H1 (cell line): ENCODE data around the gene PLXNA4. TPM values are rescaled to one million over a fixed set of nuclear protein-coding genes. Genes with fewer than 3 reads are reported as not detected.

Experiments
- CTCF ChIA-PET: fragments of 300-600 bp; sonication (Branson Sonifier 250); formaldehyde crosslinking; loops from one replicate; lab custom pipeline; 2021; ENCODE audit not compliant: partially characterized antibody; lab: Charles Lee
- POLR2A ChIA-PET: fragments of 300-600 bp; sonication (Branson Sonifier 250); formaldehyde crosslinking; loops from one replicate; lab custom pipeline; 2021; ENCODE audit warnings: inconsistent platforms; ENCODE audit not compliant: partially characterized antibody; lab: Charles Lee
- DNase-seq, 2 experiments: peaks; one replicate each; pipeline versions ENCODE4 v3.0.0 to v3.0.0-alpha.2; 2010 to 2022; ENCODE audit warnings: low spot score in 2 of 2, low read depth in 1 of 2, mixed read lengths in 1 of 2
- FAIRE-seq: peaks from 2 replicates; lab custom pipeline; 2011; peaks lifted over from hg19 to GRCh38; lab: Jason Lieb, UNC
- H2AFZ ChIP-seq: 2 replicates; pipeline ENCODE4 v1.8.1; 2012; ENCODE audit warnings: low read length, inconsistent platforms
- H2AK5ac ChIP-seq: 2 replicates; pipeline ENCODE4 v1.6.1; 2013; ENCODE audit warnings: low read depth, low read length
- H2BK120ac ChIP-seq: replicated peaks from 2 replicates; pipeline ENCODE3; 2013; ENCODE audit warnings: low read depth, low read length, inconsistent platforms
- H2BK12ac ChIP-seq: 2 replicates; pipeline ENCODE4 v1.6.1; 2013; ENCODE audit warnings: low read depth, low read length
- H2BK15ac ChIP-seq: 2 replicates; pipeline ENCODE4 v1.6.1; 2013; ENCODE audit warnings: low read length
- H2BK20ac ChIP-seq: 2 replicates; pipeline ENCODE4 v1.6.1; 2013; ENCODE audit warnings: low read length
- H2BK5ac ChIP-seq: 2 replicates; pipeline ENCODE4 v1.6.1; 2013; ENCODE audit warnings: low read depth, low read length
- H3K14ac ChIP-seq: 2 replicates; pipeline ENCODE4 v1.6.1; 2013; ENCODE audit warnings: inconsistent platforms; ENCODE audit not compliant: insufficient read length
- H3K18ac ChIP-seq: 2 replicates; pipeline ENCODE4 v1.6.1; 2013; ENCODE audit warnings: low read length; ENCODE audit errors: extremely low read depth
- H3K23ac ChIP-seq: 2 replicates; pipeline ENCODE4 v1.6.1; 2013; ENCODE audit warnings: inconsistent platforms; ENCODE audit not compliant: insufficient read length
- H3K23me2 ChIP-seq: 2 replicates; pipeline ENCODE4 v1.6.1; 2013; ENCODE audit warnings: low read depth, low read length
- H3K27ac ChIP-seq: 2 replicates; pipeline ENCODE4 v1.6.1; 2011; ENCODE audit warnings: low read depth, low read length, inconsistent platforms
- H3K27me3 ChIP-seq, 4 experiments: replicated peaks in 1 of 4; 1 replicate in 1 of 4; 2 replicates in 3 of 4; pipeline versions ENCODE4 v1.6.1 to v1.8.1; 2011 to 2013; ENCODE audit warnings: low read length in 3 of 4, mild to moderate bottlenecking in 3 of 4, inconsistent platforms in 2 of 4, mixed read lengths in 2 of 4, moderate library complexity in 1 of 4; ENCODE audit not compliant: control insufficient read depth in 3 of 4, insufficient read depth in 3 of 4; ENCODE audit errors: extremely low read depth in 1 of 4
- H3K36me3 ChIP-seq, 4 experiments: 2 replicates each; pipeline versions ENCODE4 v1.6.1 to v1.8.1; 2011 to 2013; ENCODE audit warnings: mild to moderate bottlenecking in 4 of 4, low read length in 3 of 4, moderate library complexity in 2 of 4, control low read depth in 1 of 4, inconsistent platforms in 1 of 4; ENCODE audit not compliant: insufficient read depth in 4 of 4, control insufficient read depth in 2 of 4
- H3K4ac ChIP-seq: replicated peaks from 2 replicates; pipeline ENCODE3; 2013; ENCODE audit warnings: low read length, low read depth, mixed read lengths, inconsistent platforms; ENCODE audit not compliant: insufficient read length
- H3K4me1 ChIP-seq, 4 experiments: replicated peaks in 1 of 4; 1 replicate in 1 of 4; 2 replicates in 3 of 4; pipeline versions ENCODE4 v1.6.1 to v1.8.1; 2011 to 2013; ENCODE audit warnings: low read length in 3 of 4, inconsistent platforms in 2 of 4, mixed read lengths in 1 of 4; ENCODE audit not compliant: insufficient read depth in 4 of 4, control insufficient read depth in 3 of 4
- H3K4me2 ChIP-seq, 2 experiments: 2 replicates each; pipeline versions ENCODE4 v1.6.1 to v1.8.1; 2011 to 2013; ENCODE audit warnings: low read depth in 2 of 2, low read length in 2 of 2, control low read depth in 1 of 2, inconsistent platforms in 1 of 2, mild to moderate bottlenecking in 1 of 2; ENCODE audit not compliant: insufficient read depth in 1 of 2
- H3K4me3 ChIP-seq, 4 experiments: fragments of 200-600, 300-600 bp in 1 of 4; sonication (generic), shearing (Covaris generic), sonication (Bioruptor Twin) in 1 of 4; 2 replicates each; pipeline versions ENCODE4 v1.5.1 to v1.8.1; 2011 to 2016; ENCODE audit warnings: low read length in 4 of 4, low read depth in 3 of 4, control low read depth in 2 of 4, inconsistent platforms in 2 of 4, mild to moderate bottlenecking in 2 of 4, mixed read lengths in 1 of 4, moderate library complexity in 1 of 4; ENCODE audit not compliant: insufficient read depth in 2 of 4; ENCODE audit errors: extremely low read depth in 1 of 4
- H3K56ac ChIP-seq: replicated peaks from 2 replicates; pipeline ENCODE3; 2013; ENCODE audit warnings: low read depth, mild to moderate bottlenecking, mixed read lengths, low read length, inconsistent platforms; ENCODE audit not compliant: insufficient read length
- H3K79me1 ChIP-seq: 2 replicates; pipeline ENCODE4 v1.6.1; 2013; ENCODE audit warnings: low read depth, low read length, control low read depth
- H3K79me2 ChIP-seq, 2 experiments: 2 replicates each; pipeline versions ENCODE4 v1.6.1 to v1.8.1; 2012 to 2013; ENCODE audit warnings: low read length in 2 of 2, mild to moderate bottlenecking in 2 of 2, inconsistent platforms in 1 of 2; ENCODE audit not compliant: insufficient read depth in 2 of 2, control insufficient read depth in 1 of 2
- H3K9ac ChIP-seq, 4 experiments: replicated peaks in 1 of 4; 1 replicate in 1 of 4; 2 replicates in 3 of 4; pipeline versions ENCODE4 v1.6.1 to v1.8.1; 2011 to 2013; ENCODE audit warnings: low read depth in 3 of 4, low read length in 3 of 4, control low read depth in 2 of 4, mild to moderate bottlenecking in 2 of 4, moderate library complexity in 2 of 4, inconsistent platforms in 1 of 4; ENCODE audit errors: extremely low read depth in 1 of 4
- H3K9me3 ChIP-seq, 2 experiments: 2 replicates each; pipeline versions ENCODE4 v1.6.1 to v1.8.1; 2012 to 2013; ENCODE audit warnings: mild to moderate bottlenecking in 2 of 2, moderate library complexity in 2 of 2, control low read depth in 1 of 2, inconsistent platforms in 1 of 2, low read depth in 1 of 2, low read length in 1 of 2, mixed read lengths in 1 of 2; ENCODE audit not compliant: insufficient read depth in 2 of 2
- H4K20me1 ChIP-seq, 2 experiments: replicated peaks in 1 of 2; 2 replicates each; pipeline versions ENCODE3 to v1.8.1; 2011 to 2013; ENCODE audit warnings: inconsistent platforms in 2 of 2, low read length in 2 of 2, mild to moderate bottlenecking in 1 of 2; ENCODE audit not compliant: insufficient read depth in 2 of 2, control insufficient read depth in 1 of 2
- H4K5ac ChIP-seq: 2 replicates; pipeline ENCODE4 v1.6.1; 2013; ENCODE audit warnings: low read length, low read depth, mixed read lengths, inconsistent platforms; ENCODE audit not compliant: insufficient read length
- H4K8ac ChIP-seq: 2 replicates; pipeline ENCODE4 v1.8.0; 2013; ENCODE audit warnings: mild to moderate bottlenecking, moderate library complexity, low read length, inconsistent platforms; ENCODE audit not compliant: insufficient read depth; ENCODE audit errors: extremely low read depth
- H4K91ac ChIP-seq: replicated peaks from 2 replicates; pipeline ENCODE3; 2013; ENCODE audit warnings: low read length, mixed read lengths, inconsistent platforms; ENCODE audit not compliant: insufficient read length
- WGBS, 2 experiments: shearing (Covaris generic) in 1 of 2; methylation state at CpG; one replicate each; pipeline versions ENCODE4 v1.1.6 to v1.1.7; 2013 to 2015; ENCODE audit warnings: low lambda C conversion rate in 2 of 2, mixed read lengths in 2 of 2, inconsistent platforms in 1 of 2, low coverage in 1 of 2, missing lambda C conversion rate in 1 of 2; ENCODE audit not compliant: insufficient replicate concordance in 2 of 2, insufficient coverage in 1 of 2, insufficient read length in 1 of 2; ENCODE audit errors: extremely low coverage in 1 of 2, missing lambda C conversion rate in 1 of 2; 5-methylcytosine and 5-hydroxymethylcytosine counted together
- polyA plus RNA-seq, 7 experiments: library from polyadenylated mRNA; depleted of rRNA in 3 of 7; stranded (reverse) in 5 of 7; unstranded in 2 of 7; fragments of >200 nt in 5 of 7; fragments of 200-250 nt in 2 of 7; gene quantifications; 1 replicate in 5 of 7; 2 replicates in 1 of 7; 4 replicates in 1 of 7; pipeline versions ENCODE4 v1.2.1 to v1.2.3, GENCODE V29; 2011 to 2013; ENCODE audit warnings: missing spikeins in 2 of 7, mixed read lengths in 2 of 7
- total RNA-seq: library from RNA; stranded (reverse); fragmentation: NEBNext Ultra II Directional; extraction: Animal tissue kit (Norgen Biotek cat#: 25700); gene quantifications from 2 replicates; pipeline ENCODE4 v1.2.1, GENCODE V29; 2021

Gene PLXNA4
- total and polyA plus RNA-seq, 2 of the 8 experiments (the other 6 are each of a cell fraction or from before 2014, with no cell fraction given) = 0.76 to 0.79 TPM

DNA sequence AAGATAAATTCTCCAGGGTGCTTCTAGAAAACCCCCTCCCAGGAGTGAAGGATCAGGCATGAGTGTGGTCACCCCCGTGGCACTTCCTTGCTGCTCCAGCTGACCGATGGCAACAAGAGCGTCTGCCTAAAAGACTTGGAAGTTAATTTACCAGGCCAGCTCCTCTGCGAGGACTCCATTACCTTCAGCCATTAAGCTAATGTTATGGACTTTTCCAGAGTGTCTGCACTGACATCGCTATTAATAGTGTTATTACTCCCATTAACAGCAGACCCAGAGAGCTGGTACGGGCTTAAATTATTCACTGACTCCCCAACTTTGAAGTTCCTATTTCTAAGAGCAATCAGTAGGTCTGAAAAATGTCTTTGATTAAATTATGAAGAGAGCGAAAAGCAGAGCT, 345.8 kb downstream of the PLXNA4 start:
- no peak overlapping the region for H3K56ac ChIP-seq

More for the DNA sequence above, 345.8 kb downstream of the PLXNA4 start:
- CTCF ChIA-PET = interaction anchor here (0.8 to 4.4 kb wide), 7 partner anchors 10 to 285 kb away, joined by 3 to 17 read pairs (median 3); no protein-coding TSS in a partner anchor
- peaks cover 0 to 8% (median 2%) of the 10 kb centered on the region in 4 experiments; a peak in 5 of 7 replicates for H3K4me1 ChIP-seq
- no peak overlapping the region for H3K4me2 ChIP-seq
- H2BK20ac ChIP-seq = no peak overlapping the region
- H3K23ac ChIP-seq = no peak overlapping the region
- no peak overlapping the region for H3K9ac ChIP-seq
- no peak overlapping the region for H2BK15ac ChIP-seq
- no peak overlapping the region for H3K4ac ChIP-seq
- no peak for DNase-seq
- H4K20me1 ChIP-seq = no peaks in the 10 kb centered on the region
- no peaks in the 10 kb centered on the region; a peak in 1 of 7 replicates for H3K27me3 ChIP-seq
- no peaks in the 10 kb centered on the region for H3K9me3 ChIP-seq
- no peaks in the 10 kb centered on the region for H3K79me1 ChIP-seq
- H4K5ac ChIP-seq = no peak overlapping the region
- no peak overlapping the region for H3K18ac ChIP-seq
- H3K23me2 ChIP-seq = no peaks in the 10 kb centered on the region; the same call in 1 of the 2 replicates
- WGBS, 2 experiments = 88% methylated on average over 7 of the region's 7 CpGs; no CpG with 5 or more reads in 1 of the 2 experiments
- no peak for FAIRE-seq
- H3K14ac ChIP-seq = no peak overlapping the region
- no peak overlapping the region for H2BK120ac ChIP-seq
- POLR2A ChIA-PET = no interaction called here
- no peak overlapping the region for H2AK5ac ChIP-seq
- no peaks in the 10 kb centered on the region for H3K36me3 ChIP-seq
- H4K91ac ChIP-seq = no peak overlapping the region
- H2AFZ ChIP-seq = no peak overlapping the region
- H3K4me3 ChIP-seq = no peak overlapping the region
- H2BK12ac ChIP-seq = no peak overlapping the region
- H4K8ac ChIP-seq = no peak overlapping the region
- H3K27ac ChIP-seq = no peak overlapping the region
- no peaks in the 10 kb centered on the region for H3K79me2 ChIP-seq
- H2BK5ac ChIP-seq = no peak overlapping the region
